Measurements from ENCODE around the gene PLPP2. TPM values are rescaled to one million over a fixed set of nuclear protein-coding genes. Genes with fewer than 3 reads are reported as not detected.
A peak's percentile ranks its signal among the peaks of the same experiment; 100 is the strongest.

Gene PLPP2
- total RNA-seq, 1 experiment from 2014 or later: not detected

- DNase-seq (ENCODE audit: low read depth): no peak
These were observed 24.6 kb upstream of the PLPP2 start for GRCh38 chr19:315811-316210.

GRCh38 chr19:313988-314815, 23.0 kb upstream of the PLPP2 start:
- DNase-seq (ENCODE audit: low read depth): no peak

GRCh38 chr19:313169-313987, 22.2 kb upstream of the PLPP2 start:
- DNase-seq (ENCODE audit: low read depth): no peak

- DNase-seq (ENCODE audit: low read depth): no peak
These were observed 20.6 kb upstream of the PLPP2 start for GRCh38 chr19:311813-312261.

GRCh38 chr19:310781-311496, 19.7 kb upstream of the PLPP2 start:
- no peak for DNase-seq (ENCODE audit: low read depth)

GRCh38 chr19:310141-310651, 19.0 kb upstream of the PLPP2 start:
- DNase-seq (ENCODE audit: low read depth): no peak

GRCh38 chr19:309206-309565, 18.0 kb upstream of the PLPP2 start:
- no peak for DNase-seq (ENCODE audit: low read depth)

GRCh38 chr19:308471-309205, 17.4 kb upstream of the PLPP2 start:
- DNase-seq (ENCODE audit: low read depth): no peak

GRCh38 chr19:307793-308420, 16.7 kb upstream of the PLPP2 start:
- no peak for DNase-seq (ENCODE audit: low read depth)

- DNase-seq (ENCODE audit: low read depth): no peak
These were observed 15.9 kb upstream of the PLPP2 start for GRCh38 chr19:307111-307531.

GRCh38 chr19:306151-306900, 15.1 kb upstream of the PLPP2 start:
- no peak for DNase-seq (ENCODE audit: low read depth)

- no peak for DNase-seq (ENCODE audit: low read depth)
These were observed 14.3 kb upstream of the PLPP2 start for GRCh38 chr19:305240-306150.

- no peak for DNase-seq (ENCODE audit: low read depth)
These were observed 5.4 kb upstream of the PLPP2 start for GRCh38 chr19:296476-297225.

- no peak for DNase-seq (ENCODE audit: low read depth)
These were observed 4.6 kb upstream of the PLPP2 start for GRCh38 chr19:295687-296370.

GRCh38 chr19:294946-295686, 3.9 kb upstream of the PLPP2 start:
- no peak for DNase-seq (ENCODE audit: low read depth)

- peak; percentile 46 for DNase-seq (ENCODE audit: low read depth)
These were observed 3.2 kb upstream of the PLPP2 start for GRCh38 chr19:294341-294945.
